ENCODE measurements around the gene MMS22L.

MMS22L gene

GRCh38 chr6:97111243-97111642 lies 171.8 kb downstream of the MMS22L start:
- H3K14ac ChIP-seq (ENCODE audit: low read length) = no peak overlapping the region
- no peaks in the 10 kb centered on the region for H3K27me3 ChIP-seq (ENCODE audit: control insufficient read depth in 3 of 3, insufficient read depth in 3 of 3, low read depth in 1 of 3, low read length in 3 of 3)
- no peak overlapping the region for H2BK12ac ChIP-seq (ENCODE audit: low read length)
- no peak overlapping the region for H3K18ac ChIP-seq (ENCODE audit: low read length)
- no peak overlapping the region for H3K27ac ChIP-seq (replicated peaks; ENCODE audit: low read length)
- no peak overlapping the region for H3K23ac ChIP-seq (ENCODE audit: low read depth, low read length, poor library complexity)
- no peak overlapping the region for H3K4me2 ChIP-seq (ENCODE audit: insufficient read depth, low read length, poor library complexity, severe bottlenecking)
- H3K4ac ChIP-seq (ENCODE audit: low read length) = no peak overlapping the region
- peaks cover 0 to 2% of the 10 kb centered on the region in 2 donors for H3K36me3 ChIP-seq (replicated peaks in 1 of 2; ENCODE audit: control insufficient read depth in 2 of 2, insufficient read depth in 2 of 2, low read length in 2 of 2)
- no peak overlapping the region for H3K9ac ChIP-seq (ENCODE audit: low read depth, low read length, poor library complexity)
- H2BK15ac ChIP-seq (ENCODE audit: low read length) = no peak overlapping the region
- no peak overlapping the region for H2AFZ ChIP-seq (ENCODE audit: low read length)
- no peak overlapping the region for H3K4me3 ChIP-seq (ENCODE audit: low read length in 2 of 2)
- WGBS, 2 donors (ENCODE audit: extremely low coverage in 2 of 2, insufficient read length in 2 of 2, insufficient replicate concordance in 1 of 2) = no CpG with 5 or more reads among the region's 8 CpGs
- peaks cover 0 to 6% of the 10 kb centered on the region in 2 donors for H3K9me3 ChIP-seq (replicated peaks in 1 of 2; ENCODE audit: control insufficient read depth in 2 of 2, insufficient read depth in 1 of 2, low read depth in 1 of 2, low read length in 2 of 2)
- H2AK5ac ChIP-seq (ENCODE audit: low read depth, low read length) = no peak overlapping the region
- H2BK120ac ChIP-seq (ENCODE audit: low read depth, low read length) = no peak overlapping the region
- no peak overlapping the region for H4K8ac ChIP-seq (ENCODE audit: low read depth, low read length)
- peaks cover 0 to 3% of the 10 kb centered on the region in 2 donors for H3K4me1 ChIP-seq (ENCODE audit: control insufficient read depth in 2 of 2, insufficient read depth in 1 of 2, low read depth in 1 of 2, low read length in 2 of 2)
- no peak overlapping the region for H2BK5ac ChIP-seq (ENCODE audit: low read length)
- no peaks in the 10 kb centered on the region for H3K79me1 ChIP-seq (ENCODE audit: low read depth, low read length)
- no peak overlapping the region for H4K91ac ChIP-seq (ENCODE audit: low read depth, low read length, poor library complexity)
- no peak for DNase-seq (ENCODE audit: low spot score)

DNA sequence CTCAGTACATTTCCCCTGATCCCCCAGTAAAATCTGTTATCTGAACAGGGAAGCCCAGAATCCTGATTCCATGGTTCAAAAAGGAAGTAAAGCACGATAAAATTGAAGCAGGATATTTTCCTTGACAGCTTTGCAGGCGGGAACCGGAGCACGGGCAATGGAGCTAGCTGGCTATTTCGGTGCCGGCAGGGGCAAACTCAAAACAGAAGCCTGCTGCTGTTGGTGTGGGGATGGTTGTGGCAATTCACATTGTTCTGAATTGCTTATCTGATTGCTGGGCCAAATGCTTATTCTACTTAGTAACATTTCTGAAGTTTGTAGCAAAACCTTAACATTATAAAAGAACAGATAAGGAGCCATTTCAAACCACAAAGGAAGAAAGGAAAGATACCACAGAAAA lies 172.4 kb downstream of the MMS22L start:
- Histone ChIP-seq H2BK12ac (ENCODE audit: low read length) (no peak overlapping the region), H3K36me3 (replicated peaks in 1 of 2; ENCODE audit: control insufficient read depth in 2 of 2, insufficient read depth in 2 of 2, low read length in 2 of 2) (peaks cover 0 to 2% of the 10 kb centered on the region in 2 donors), H3K23ac (ENCODE audit: low read depth, low read length, poor library complexity) (no peak overlapping the region), H3K27me3 (ENCODE audit: control insufficient read depth in 3 of 3, insufficient read depth in 3 of 3, low read depth in 1 of 3, low read length in 3 of 3) (no peaks in the 10 kb centered on the region), H3K9ac (ENCODE audit: low read depth, low read length, poor library complexity) (no peak overlapping the region), H2BK5ac (ENCODE audit: low read length) (no peak overlapping the region), H3K18ac (ENCODE audit: low read length) (no peak overlapping the region), H2AFZ (ENCODE audit: low read length) (peak overlapping the region; percentile 8), H3K27ac (replicated peaks; ENCODE audit: low read length) (no peak overlapping the region), H3K79me1 (ENCODE audit: low read depth, low read length) (no peaks in the 10 kb centered on the region), H3K4me1 (ENCODE audit: control insufficient read depth in 2 of 2, insufficient read depth in 1 of 2, low read depth in 1 of 2, low read length in 2 of 2) (peaks cover 0 to 3% of the 10 kb centered on the region in 2 donors), H2BK120ac (ENCODE audit: low read depth, low read length) (no peak overlapping the region), H2AK5ac (ENCODE audit: low read depth, low read length) (no peak overlapping the region), H2BK15ac (ENCODE audit: low read length) (no peak overlapping the region), H3K9me3 (replicated peaks in 1 of 2; ENCODE audit: control insufficient read depth in 2 of 2, insufficient read depth in 1 of 2, low read depth in 1 of 2, low read length in 2 of 2) (peaks cover 0 to 6% of the 10 kb centered on the region in 2 donors), H3K14ac (ENCODE audit: low read length) (no peak overlapping the region), H3K4me2 (ENCODE audit: insufficient read depth, low read length, poor library complexity, severe bottlenecking) (no peak overlapping the region), H3K4ac (ENCODE audit: low read length) (no peak overlapping the region), H4K8ac (ENCODE audit: low read depth, low read length) (no peak overlapping the region), H4K91ac (ENCODE audit: low read depth, low read length, poor library complexity) (no peak overlapping the region), H3K4me3 (ENCODE audit: low read length in 2 of 2) (no peak overlapping the region)
- WGBS, 2 donors (ENCODE audit: extremely low coverage in 2 of 2, insufficient read length in 2 of 2, insufficient replicate concordance in 1 of 2) = no CpG with 5 or more reads among the region's 6 CpGs
- no peak for DNase-seq (ENCODE audit: low spot score)

- no peak overlapping the region for H3K4ac ChIP-seq (ENCODE audit: low read length)
- H3K4me1 ChIP-seq (ENCODE audit: control insufficient read depth in 2 of 2, insufficient read depth in 1 of 2, low read depth in 1 of 2, low read length in 2 of 2) = peaks cover 2 to 6% of the 10 kb centered on the region in 2 donors
- H3K9ac ChIP-seq (ENCODE audit: low read depth, low read length, poor library complexity) = no peak overlapping the region
- no peak overlapping the region for H2AK5ac ChIP-seq (ENCODE audit: low read depth, low read length)
- no peak overlapping the region for H4K91ac ChIP-seq (ENCODE audit: low read depth, low read length, poor library complexity)
- no peak overlapping the region for H2BK5ac ChIP-seq (ENCODE audit: low read length)
- H2BK12ac ChIP-seq (ENCODE audit: low read length) = no peak overlapping the region
- H3K18ac ChIP-seq (ENCODE audit: low read length) = no peak overlapping the region
- H3K27ac ChIP-seq (replicated peaks; ENCODE audit: low read length) = no peak overlapping the region
- DNase-seq (ENCODE audit: low spot score) = no peak
- no peaks in the 10 kb centered on the region for H3K79me1 ChIP-seq (ENCODE audit: low read depth, low read length)
- no peak overlapping the region for H3K23ac ChIP-seq (ENCODE audit: low read depth, low read length, poor library complexity)
- H3K14ac ChIP-seq (ENCODE audit: low read length) = no peak overlapping the region
- H2BK15ac ChIP-seq (ENCODE audit: low read length) = no peak overlapping the region
- peaks cover 0 to 2% of the 10 kb centered on the region in 2 donors for H3K36me3 ChIP-seq (replicated peaks in 1 of 2; ENCODE audit: control insufficient read depth in 2 of 2, insufficient read depth in 2 of 2, low read length in 2 of 2)
- peak overlapping the region; percentile 8 for H2AFZ ChIP-seq (ENCODE audit: low read length)
- no peak overlapping the region for H4K8ac ChIP-seq (ENCODE audit: low read depth, low read length)
- no peaks in the 10 kb centered on the region for H3K27me3 ChIP-seq (ENCODE audit: control insufficient read depth in 3 of 3, insufficient read depth in 3 of 3, low read depth in 1 of 3, low read length in 3 of 3)
- WGBS, 2 donors (ENCODE audit: extremely low coverage in 2 of 2, insufficient read length in 2 of 2, insufficient replicate concordance in 1 of 2) = no CpG with 5 or more reads among the region's 5 CpGs
- H3K4me3 ChIP-seq (ENCODE audit: low read length in 2 of 2) = no peak overlapping the region
- no peak overlapping the region for H3K4me2 ChIP-seq (ENCODE audit: insufficient read depth, low read length, poor library complexity, severe bottlenecking)
- no peak overlapping the region for H2BK120ac ChIP-seq (ENCODE audit: low read depth, low read length)
- H3K9me3 ChIP-seq (replicated peaks in 1 of 2; ENCODE audit: control insufficient read depth in 2 of 2, insufficient read depth in 1 of 2, low read depth in 1 of 2, low read length in 2 of 2) = peaks cover 0 to 6% of the 10 kb centered on the region in 2 donors
These were observed 172.9 kb downstream of the MMS22L start for GRCh38 chr6:97110149-97110548.

DNA sequence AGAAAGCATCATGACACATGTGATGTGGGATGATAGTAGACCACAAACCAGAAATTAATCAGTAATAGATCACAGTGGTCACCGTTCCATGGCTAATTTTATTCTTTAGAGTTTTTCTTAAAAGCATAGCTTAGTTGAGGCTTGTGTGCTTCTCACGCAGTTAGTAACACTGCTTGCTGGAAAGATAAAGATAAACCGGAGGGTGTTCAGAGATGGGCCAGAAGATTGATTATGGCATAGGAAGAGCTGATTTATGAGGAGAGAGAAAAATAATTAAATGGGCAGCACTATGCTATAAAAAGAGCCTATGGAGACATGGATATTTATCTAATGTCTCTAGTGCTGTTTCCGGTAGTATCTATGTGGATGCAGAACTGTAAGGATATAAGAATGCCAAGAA lies 173.6 kb downstream of the MMS22L start:
- no peak overlapping the region for H2BK5ac ChIP-seq (ENCODE audit: low read length)
- H3K9ac ChIP-seq (ENCODE audit: low read depth, low read length, poor library complexity) = no peak overlapping the region
- peaks cover 3 to 6% of the 10 kb centered on the region in 2 donors for H3K4me1 ChIP-seq (ENCODE audit: control insufficient read depth in 2 of 2, insufficient read depth in 1 of 2, low read depth in 1 of 2, low read length in 2 of 2)
- no peak overlapping the region for H2BK12ac ChIP-seq (ENCODE audit: low read length)
- no peak overlapping the region for H2AK5ac ChIP-seq (ENCODE audit: low read depth, low read length)
- no peak overlapping the region for H3K4me3 ChIP-seq (ENCODE audit: low read length in 2 of 2)
- DNase-seq (ENCODE audit: low spot score) = no peak
- H4K91ac ChIP-seq (ENCODE audit: low read depth, low read length, poor library complexity) = no peak overlapping the region
- no peak overlapping the region for H2AFZ ChIP-seq (ENCODE audit: low read length)
- no peaks in the 10 kb centered on the region for H3K79me1 ChIP-seq (ENCODE audit: low read depth, low read length)
- no peak overlapping the region for H2BK15ac ChIP-seq (ENCODE audit: low read length)
- peaks cover 0 to 2% of the 10 kb centered on the region in 2 donors for H3K36me3 ChIP-seq (replicated peaks in 1 of 2; ENCODE audit: control insufficient read depth in 2 of 2, insufficient read depth in 2 of 2, low read length in 2 of 2)
- no CpG with 5 or more reads among the region's 4 CpGs for WGBS, 2 donors (ENCODE audit: extremely low coverage in 2 of 2, insufficient read length in 2 of 2, insufficient replicate concordance in 1 of 2)
- H2BK120ac ChIP-seq (ENCODE audit: low read depth, low read length) = no peak overlapping the region
- H3K27me3 ChIP-seq (ENCODE audit: control insufficient read depth in 3 of 3, insufficient read depth in 3 of 3, low read depth in 1 of 3, low read length in 3 of 3) = no peaks in the 10 kb centered on the region
- no peak overlapping the region for H3K23ac ChIP-seq (ENCODE audit: low read depth, low read length, poor library complexity)
- no peak overlapping the region for H4K8ac ChIP-seq (ENCODE audit: low read depth, low read length)
- no peak overlapping the region for H3K4ac ChIP-seq (ENCODE audit: low read length)
- H3K27ac ChIP-seq (replicated peaks; ENCODE audit: low read length) = no peak overlapping the region
- H3K4me2 ChIP-seq (ENCODE audit: insufficient read depth, low read length, poor library complexity, severe bottlenecking) = no peak overlapping the region
- no peak overlapping the region for H3K18ac ChIP-seq (ENCODE audit: low read length)
- H3K14ac ChIP-seq (ENCODE audit: low read length) = no peak overlapping the region
- H3K9me3 ChIP-seq (replicated peaks in 1 of 2; ENCODE audit: control insufficient read depth in 2 of 2, insufficient read depth in 1 of 2, low read depth in 1 of 2, low read length in 2 of 2) = peaks cover 0 to 6% of the 10 kb centered on the region in 2 donors

Data from neuronal stem cell (in vitro differentiated cells).